B cell (primary cell): ENCODE measurements around the gene TAF4. TPM values are rescaled to one million over a fixed set of nuclear protein-coding genes. Genes with fewer than 3 reads are reported as not detected.

ENCODE experiments used
- ATAC-seq: fragments of 200-7000 bp; cut with Tn5 transposase; one replicate; pipeline ENCODE4 v1.10.0; 2021; ENCODE audit warnings: low read depth, mild to moderate bottlenecking, moderate number of reproducible peaks, moderate library complexity
- CTCF ChIA-PET: fragments of 350-600 bp; sonication (Branson Sonifier 250); formaldehyde crosslinking; loops from one replicate; lab custom pipeline; 2021; ENCODE audit warnings: antibody characterized with exemption, inconsistent platforms; lab: Charles Lee
- POLR2A ChIA-PET: fragments of 350-600 bp; sonication (Branson Sonifier 250); formaldehyde crosslinking; loops from one replicate; lab custom pipeline; 2021; ENCODE audit warnings: antibody characterized with exemption; lab: Charles Lee
- DNase-seq: peaks from one replicate; pipeline ENCODE4 v3.0.0; 2013
- H2AFZ ChIP-seq: 2 replicates; pipeline ENCODE4 v1.6.1; 2012; ENCODE audit warnings: mild to moderate bottlenecking, low read depth, low read length; ENCODE audit not compliant: insufficient read depth, poor library complexity, severe bottlenecking
- H3K27ac ChIP-seq, 2 donors: 1 replicate in 1 of 2; 2 replicates in 1 of 2; pipeline ENCODE4 v1.5.1; 2012 to 2013; ENCODE audit warnings: low read length in 2 of 2, mild to moderate bottlenecking in 2 of 2, moderate library complexity in 1 of 2
- H3K27me3 ChIP-seq, 4 experiments: fragments of 200-600 bp in 1 of 4; sonication (generic) in 1 of 4; replicated peaks in 1 of 4; 1 replicate in 2 of 4; 2 replicates in 2 of 4; pipeline versions ENCODE4 v1.6.1 to v1.7.0; 2013 to 2016; ENCODE audit warnings: low read length in 3 of 4, mild to moderate bottlenecking in 2 of 4, mixed read lengths in 1 of 4, moderate library complexity in 1 of 4; ENCODE audit not compliant: insufficient read depth in 4 of 4, control insufficient read depth in 3 of 4; ENCODE audit errors: control extremely low read depth in 1 of 4
- H3K36me3 ChIP-seq, 2 experiments: replicated peaks in 1 of 2; 1 replicate in 1 of 2; 2 replicates in 1 of 2; pipeline versions ENCODE4 v1.6.1 to v1.7.1; 2013; ENCODE audit warnings: low read length in 1 of 2; ENCODE audit not compliant: insufficient read depth in 2 of 2, control insufficient read depth in 1 of 2; ENCODE audit errors: control extremely low read depth in 1 of 2, extremely low read depth in 1 of 2
- H3K4me1 ChIP-seq, 2 donors: fragments of 200-600 bp in 1 of 2; sonication (generic) in 1 of 2; 1 replicate in 1 of 2; 2 replicates in 1 of 2; pipeline versions ENCODE4 v1.5.1 to v1.6.1; 2013 to 2017; ENCODE audit warnings: low read length in 2 of 2; ENCODE audit not compliant: control insufficient read depth in 2 of 2, insufficient read depth in 2 of 2
- H3K4me2 ChIP-seq: replicated peaks from 2 replicates; pipeline ENCODE3; 2012; ENCODE audit warnings: mild to moderate bottlenecking, low read depth, low read length; ENCODE audit not compliant: poor library complexity, severe bottlenecking
- H3K4me3 ChIP-seq, 5 experiments: fragments of 200-600 bp in 1 of 5; sonication (generic) in 1 of 5; 1 replicate in 3 of 5; 2 replicates in 2 of 5; pipeline versions ENCODE4 v1.5.1 to v1.7.0; 2011 to 2016; ENCODE audit warnings: low read length in 4 of 5, mild to moderate bottlenecking in 4 of 5, low read depth in 2 of 5, control low read depth in 1 of 5, moderate library complexity in 1 of 5; ENCODE audit not compliant: insufficient read depth in 1 of 5; ENCODE audit errors: control extremely low read depth in 1 of 5, extremely low read depth in 1 of 5
- H3K79me2 ChIP-seq: fragments of 200-600 bp; sonication (generic); one replicate; pipeline ENCODE4 v1.6.0; 2016; ENCODE audit warnings: low read length; ENCODE audit not compliant: control insufficient read depth, insufficient read depth
- H3K9ac ChIP-seq: fragments of 200-600 bp; sonication (generic); 2 replicates; pipeline ENCODE4 v1.6.1; 2017; ENCODE audit warnings: mild to moderate bottlenecking, low read length, moderate library complexity
- H3K9me3 ChIP-seq, 3 donors: one replicate each; pipeline versions ENCODE4 v1.6.1 to v1.7.1; 2013; ENCODE audit warnings: low read length in 2 of 3; ENCODE audit not compliant: control insufficient read depth in 2 of 3, insufficient read depth in 1 of 3; ENCODE audit errors: control extremely low read depth in 1 of 3
- H4K20me1 ChIP-seq: 2 replicates; pipeline ENCODE4 v1.6.0; 2012; ENCODE audit warnings: mild to moderate bottlenecking, low read length; ENCODE audit not compliant: insufficient read depth, control insufficient read depth, poor library complexity, severe bottlenecking
- H3K27ac Mint-ChIP-seq: one replicate; pipeline ENCODE4 v1.8.0; 2021; ENCODE audit warnings: mixed read lengths
- H3K27me3 Mint-ChIP-seq: one replicate; pipeline ENCODE4 v1.8.0; 2021; ENCODE audit warnings: mixed read lengths
- H3K4me1 Mint-ChIP-seq: one replicate; pipeline ENCODE4 v1.8.0; 2021; ENCODE audit warnings: mixed read lengths
- H3K4me3 Mint-ChIP-seq: one replicate; pipeline ENCODE4 v1.8.0; 2021; ENCODE audit warnings: mixed read lengths
- H3K9me3 Mint-ChIP-seq: one replicate; pipeline ENCODE4 v1.8.0; 2022; ENCODE audit warnings: mixed read lengths; ENCODE audit not compliant: insufficient read depth
- CTCF ChIP-seq: fragments of 200-600 bp; IDR thresholded peaks from one replicate; pipeline ENCODE4 v1.8.0; 2022; ENCODE audit warnings: antibody characterized with exemption, mild to moderate bottlenecking
- EZH2 ChIP-seq: IDR thresholded peaks from 2 replicates; pipeline ENCODE4 v1.6.1; 2012; ENCODE audit warnings: borderline replicate concordance, low read depth, mild to moderate bottlenecking, moderate library complexity, low read length; ENCODE audit not compliant: insufficient read depth, poor library complexity, severe bottlenecking
- WGBS: methylation state at CpG from one replicate; pipeline ENCODE4 v1.1.5; 2013; ENCODE audit warnings: missing lambda C conversion rate; ENCODE audit not compliant: insufficient coverage; 5-methylcytosine and 5-hydroxymethylcytosine counted together
- intact Hi-C: fragments of 100-400 bp; cut with micrococcal nuclease; formaldehyde crosslinking; loops from one replicate; pipeline ENCODE4 v1.10.0; 2022
- polyA plus RNA-seq: library from polyadenylated mRNA; depleted of rRNA; stranded (reverse); fragments of >200 nt; gene quantifications from 2 replicates; pipeline ENCODE4 v1.2.3, GENCODE V29; 2012
- total RNA-seq, 2 donors: library from RNA; stranded (reverse); fragments of 120-200 nt in 1 of 2; gene quantifications; 1 replicate in 1 of 2; 2 replicates in 1 of 2; pipeline versions ENCODE4 v1.2.3 to v1.2.4, GENCODE V29; 2013 to 2022

The TAF4 gene
- total and polyA plus RNA-seq, 2 donors (not counting 1 experiment from before 2014, with no cell fraction given), result 13.9 to 39.5 TPM

- CTCF ChIA-PET, result no interaction called here
- Histone ChIP-seq H3K4me2 (no peak overlapping the region), H3K9me3 (peaks cover 0 to 9% (median 0%) of the 10 kb centered on the region in 3 donors), H3K9ac (no peak overlapping the region), H3K36me3 (peaks cover 1 to 41% of the 10 kb centered on the region in 2 experiments), H3K27me3 (no peaks in the 10 kb centered on the region), H4K20me1 (peaks cover 18% of the 10 kb centered on the region), H3K4me3 (no peak overlapping the region), H3K4me1 (peaks cover 0 to 6% of the 10 kb centered on the region in 2 donors), H3K79me2 (peaks cover 31% of the 10 kb centered on the region), H3K27ac (no peak overlapping the region), H2AFZ (no peak overlapping the region)
- 98% methylated on average over 11 of the region's 12 CpGs for WGBS
- H3K4me3 Mint-ChIP-seq, result no peak overlapping the region
- no peaks in the 10 kb centered on the region for H3K27me3 Mint-ChIP-seq
- DNase-seq (no peak), ATAC-seq (no peak)
- no peak for TF ChIP-seq EZH2
- TF ChIP-seq CTCF, result no peak
- H3K9me3 Mint-ChIP-seq, result no peaks in the 10 kb centered on the region
- POLR2A ChIA-PET, result no interaction called here
- H3K4me1 Mint-ChIP-seq, result peaks cover 14% of the 10 kb centered on the region
- H3K27ac Mint-ChIP-seq, result no peak overlapping the region
- intact Hi-C loops, result no loop called here
Observed at GRCh38 chr20:61979090-61979489, 86.6 kb downstream of the TAF4 start.

- H4K20me1 ChIP-seq, result peaks cover 14% of the 10 kb centered on the region
- H3K9ac ChIP-seq, result no peak overlapping the region
- no peak overlapping the region for H3K27ac ChIP-seq
- no peak overlapping the region for H3K4me3 ChIP-seq
- no peak overlapping the region for H3K4me2 ChIP-seq
- intact Hi-C loops, result no loop called here
- peaks cover 0 to 6% of the 10 kb centered on the region in 2 donors for H3K4me1 ChIP-seq
- over 99% methylated on average over 18 of the region's 20 CpGs for WGBS
- peaks cover 0 to 5% (median 0%) of the 10 kb centered on the region in 3 donors for H3K9me3 ChIP-seq
- H3K79me2 ChIP-seq, result peaks cover 31% of the 10 kb centered on the region
- H3K36me3 ChIP-seq, result peaks cover 3 to 41% of the 10 kb centered on the region in 2 experiments
- ATAC-seq (no peak), DNase-seq (no peak)
- TF ChIP-seq CTCF (no peak), EZH2 (no peak)
- no peaks in the 10 kb centered on the region for H3K27me3 ChIP-seq
- H3K4me1 Mint-ChIP-seq, result peaks cover 10% of the 10 kb centered on the region
- H3K9me3 Mint-ChIP-seq, result no peaks in the 10 kb centered on the region
- H3K27me3 Mint-ChIP-seq, result no peaks in the 10 kb centered on the region
- no peak overlapping the region for H2AFZ ChIP-seq
- H3K4me3 Mint-ChIP-seq, result no peak overlapping the region
- ChIA-PET CTCF (no interaction called here), POLR2A (no interaction called here)
- no peak overlapping the region for H3K27ac Mint-ChIP-seq
Observed at GRCh38 chr20:61978491-61978890, 87.2 kb downstream of the TAF4 start.
